Measurements from ENCODE around the gene ZNF619.

The ZNF619 gene

DNA sequence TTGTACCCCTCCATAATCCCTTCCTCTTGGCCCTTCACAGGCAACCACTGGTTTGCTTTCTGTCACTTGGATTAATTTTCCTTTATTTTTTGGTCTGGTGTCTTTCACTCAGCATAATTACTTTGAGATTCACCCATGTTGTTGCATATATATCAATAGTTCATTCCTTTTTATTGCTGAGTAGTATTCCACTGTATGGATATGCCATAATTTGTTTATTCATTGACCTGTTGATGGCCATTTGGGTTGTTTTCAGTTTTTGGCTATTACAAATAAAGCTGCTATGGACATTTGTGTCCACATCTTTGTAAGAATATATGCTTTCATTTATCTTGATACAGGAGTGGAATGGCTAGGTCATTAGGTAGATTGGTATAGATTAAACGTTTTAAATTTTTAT is 41.9 kb downstream of the ZNF619 start:
- Histone ChIP-seq H3K9me2 (replicated peaks; ENCODE audit: insufficient read depth, low read length) (no peaks in the 10 kb centered on the region), H3F3A (ENCODE audit: insufficient read depth) (0 out of 2 replicates have a peak, but pooled peaks cover 1% of the 10 kb centered on the region), H3K79me2 (ENCODE audit: insufficient read depth, low read length) (no peaks in the 10 kb centered on the region), H4K20me1 (ENCODE audit: low read depth, low read length) (no peaks in the 10 kb centered on the region), H2AFZ (ENCODE audit: low read depth, low read length, severe bottlenecking) (no peak overlapping the region), H3K9me3 (ENCODE audit: insufficient read depth, low read length) (no peaks in the 10 kb centered on the region), H3K9ac (ENCODE audit: low read length) (no peak overlapping the region), H3K4me3 (ENCODE audit: insufficient read depth, low read length, poor library complexity, severe bottlenecking) (no peak overlapping the region), H3K4me2 (ENCODE audit: low read depth, low read length, poor library complexity, severe bottlenecking) (no peak overlapping the region), H3K27me3 (ENCODE audit: low read length) (no peaks in the 10 kb centered on the region), H3K27ac (ENCODE audit: low read depth, low read length) (no peak overlapping the region), H3K36me3 (ENCODE audit: low read length) (no peaks in the 10 kb centered on the region)
- no peak for TF ChIP-seq EZH2phosphoT487 (conservative IDR thresholded peaks at IDR 0.05; ENCODE audit: low read length)
- TF ChIP-seq, protein P1, sequence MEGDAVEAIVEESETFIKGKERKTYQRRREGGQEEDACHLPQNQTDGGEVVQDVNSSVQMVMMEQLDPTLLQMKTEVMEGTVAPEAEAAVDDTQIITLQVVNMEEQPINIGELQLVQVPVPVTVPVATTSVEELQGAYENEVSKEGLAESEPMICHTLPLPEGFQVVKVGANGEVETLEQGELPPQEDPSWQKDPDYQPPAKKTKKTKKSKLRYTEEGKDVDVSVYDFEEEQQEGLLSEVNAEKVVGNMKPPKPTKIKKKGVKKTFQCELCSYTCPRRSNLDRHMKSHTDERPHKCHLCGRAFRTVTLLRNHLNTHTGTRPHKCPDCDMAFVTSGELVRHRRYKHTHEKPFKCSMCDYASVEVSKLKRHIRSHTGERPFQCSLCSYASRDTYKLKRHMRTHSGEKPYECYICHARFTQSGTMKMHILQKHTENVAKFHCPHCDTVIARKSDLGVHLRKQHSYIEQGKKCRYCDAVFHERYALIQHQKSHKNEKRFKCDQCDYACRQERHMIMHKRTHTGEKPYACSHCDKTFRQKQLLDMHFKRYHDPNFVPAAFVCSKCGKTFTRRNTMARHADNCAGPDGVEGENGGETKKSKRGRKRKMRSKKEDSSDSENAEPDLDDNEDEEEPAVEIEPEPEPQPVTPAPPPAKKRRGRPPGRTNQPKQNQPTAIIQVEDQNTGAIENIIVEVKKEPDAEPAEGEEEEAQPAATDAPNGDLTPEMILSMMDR (IDR thresholded peaks at IDR 0.05; ENCODE audit: insufficient read depth, low read length, poor library complexity, severe bottlenecking), result no peak

GRCh38 chr3:40521254-40521653 is 44.3 kb downstream of the ZNF619 start:
- no peak overlapping the region for H2AFZ ChIP-seq (ENCODE audit: low read depth, low read length, severe bottlenecking)
- no peak overlapping the region for H3K9ac ChIP-seq (ENCODE audit: low read length)
- no peak overlapping the region for H3K4me3 ChIP-seq (ENCODE audit: insufficient read depth, low read length, poor library complexity, severe bottlenecking)
- H3K9me3 ChIP-seq (ENCODE audit: insufficient read depth, low read length), result no peaks in the 10 kb centered on the region
- no peak for TF ChIP-seq EZH2phosphoT487 (conservative IDR thresholded peaks at IDR 0.05; ENCODE audit: low read length)
- TF ChIP-seq, protein P1 (IDR thresholded peaks at IDR 0.05; ENCODE audit: insufficient read depth, low read length, poor library complexity, severe bottlenecking), result no peak
- no peak overlapping the region for H3K27ac ChIP-seq (ENCODE audit: low read depth, low read length)
- H3K27me3 ChIP-seq (ENCODE audit: low read length), result no peaks in the 10 kb centered on the region
- H3F3A ChIP-seq (ENCODE audit: insufficient read depth), result 0 out of 2 replicates have a peak, but pooled peaks cover 4% of the 10 kb centered on the region
- H4K20me1 ChIP-seq (ENCODE audit: low read depth, low read length), result no peaks in the 10 kb centered on the region
- no peak overlapping the region for H3K4me2 ChIP-seq (ENCODE audit: low read depth, low read length, poor library complexity, severe bottlenecking)
- no peaks in the 10 kb centered on the region for H3K79me2 ChIP-seq (ENCODE audit: insufficient read depth, low read length)
- no peaks in the 10 kb centered on the region for H3K9me2 ChIP-seq (replicated peaks; ENCODE audit: insufficient read depth, low read length)
- no peaks in the 10 kb centered on the region for H3K36me3 ChIP-seq (ENCODE audit: low read length)

DNA sequence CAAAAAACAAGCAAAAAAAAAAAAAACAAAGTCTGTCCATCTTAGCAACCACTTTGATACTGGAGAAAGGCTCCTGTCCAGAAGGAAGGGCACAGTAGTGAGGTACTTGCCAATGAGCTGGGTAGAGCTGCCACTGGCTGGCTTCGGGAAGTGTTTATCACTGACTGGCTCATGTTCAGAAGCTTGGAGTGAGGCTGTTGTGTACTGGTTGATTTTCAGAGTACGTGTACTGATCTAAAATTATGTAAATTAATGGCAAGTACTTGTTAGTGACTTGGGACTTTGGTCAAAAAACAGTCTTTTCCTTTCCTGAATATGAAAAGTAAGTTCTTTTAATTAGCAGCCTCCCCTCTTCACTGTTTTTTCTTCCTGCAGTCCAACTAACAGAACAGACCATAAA is 46.9 kb downstream of the ZNF619 start:
- H3K27ac ChIP-seq (ENCODE audit: low read depth, low read length), result no peak overlapping the region
- H3K79me2 ChIP-seq (ENCODE audit: insufficient read depth, low read length), result no peaks in the 10 kb centered on the region
- H4K20me1 ChIP-seq (ENCODE audit: low read depth, low read length), result no peaks in the 10 kb centered on the region
- H3K9ac ChIP-seq (ENCODE audit: low read length), result no peak overlapping the region
- TF ChIP-seq EZH2phosphoT487 (conservative IDR thresholded peaks at IDR 0.05; ENCODE audit: low read length), result no peak
- TF ChIP-seq, protein P1 (IDR thresholded peaks at IDR 0.05; ENCODE audit: insufficient read depth, low read length, poor library complexity, severe bottlenecking), result no peak
- no peaks in the 10 kb centered on the region for H3K9me2 ChIP-seq (replicated peaks; ENCODE audit: insufficient read depth, low read length)
- H2AFZ ChIP-seq (ENCODE audit: low read depth, low read length, severe bottlenecking), result peak overlapping the region; percentile 100
- H3K36me3 ChIP-seq (ENCODE audit: low read length), result no peaks in the 10 kb centered on the region
- H3K9me3 ChIP-seq (ENCODE audit: insufficient read depth, low read length), result no peaks in the 10 kb centered on the region
- H3F3A ChIP-seq (ENCODE audit: insufficient read depth), result 0 out of 2 replicates have a peak, but pooled peaks cover 4% of the 10 kb centered on the region
- H3K27me3 ChIP-seq (ENCODE audit: low read length), result no peaks in the 10 kb centered on the region
- peak overlapping the region; percentile 84 for H3K4me2 ChIP-seq (ENCODE audit: low read depth, low read length, poor library complexity, severe bottlenecking)
- H3K4me3 ChIP-seq (ENCODE audit: insufficient read depth, low read length, poor library complexity, severe bottlenecking), result no peak overlapping the region

Data from SU-DHL-6 (cell line).